ENCODE results near the gene TMPO.

- TF ChIP-seq, protein P1, sequence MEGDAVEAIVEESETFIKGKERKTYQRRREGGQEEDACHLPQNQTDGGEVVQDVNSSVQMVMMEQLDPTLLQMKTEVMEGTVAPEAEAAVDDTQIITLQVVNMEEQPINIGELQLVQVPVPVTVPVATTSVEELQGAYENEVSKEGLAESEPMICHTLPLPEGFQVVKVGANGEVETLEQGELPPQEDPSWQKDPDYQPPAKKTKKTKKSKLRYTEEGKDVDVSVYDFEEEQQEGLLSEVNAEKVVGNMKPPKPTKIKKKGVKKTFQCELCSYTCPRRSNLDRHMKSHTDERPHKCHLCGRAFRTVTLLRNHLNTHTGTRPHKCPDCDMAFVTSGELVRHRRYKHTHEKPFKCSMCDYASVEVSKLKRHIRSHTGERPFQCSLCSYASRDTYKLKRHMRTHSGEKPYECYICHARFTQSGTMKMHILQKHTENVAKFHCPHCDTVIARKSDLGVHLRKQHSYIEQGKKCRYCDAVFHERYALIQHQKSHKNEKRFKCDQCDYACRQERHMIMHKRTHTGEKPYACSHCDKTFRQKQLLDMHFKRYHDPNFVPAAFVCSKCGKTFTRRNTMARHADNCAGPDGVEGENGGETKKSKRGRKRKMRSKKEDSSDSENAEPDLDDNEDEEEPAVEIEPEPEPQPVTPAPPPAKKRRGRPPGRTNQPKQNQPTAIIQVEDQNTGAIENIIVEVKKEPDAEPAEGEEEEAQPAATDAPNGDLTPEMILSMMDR (IDR thresholded peaks at IDR 0.05; ENCODE audit: low read depth, low read length, missing input control): no peak
- TF ChIP-seq, protein P2, sequence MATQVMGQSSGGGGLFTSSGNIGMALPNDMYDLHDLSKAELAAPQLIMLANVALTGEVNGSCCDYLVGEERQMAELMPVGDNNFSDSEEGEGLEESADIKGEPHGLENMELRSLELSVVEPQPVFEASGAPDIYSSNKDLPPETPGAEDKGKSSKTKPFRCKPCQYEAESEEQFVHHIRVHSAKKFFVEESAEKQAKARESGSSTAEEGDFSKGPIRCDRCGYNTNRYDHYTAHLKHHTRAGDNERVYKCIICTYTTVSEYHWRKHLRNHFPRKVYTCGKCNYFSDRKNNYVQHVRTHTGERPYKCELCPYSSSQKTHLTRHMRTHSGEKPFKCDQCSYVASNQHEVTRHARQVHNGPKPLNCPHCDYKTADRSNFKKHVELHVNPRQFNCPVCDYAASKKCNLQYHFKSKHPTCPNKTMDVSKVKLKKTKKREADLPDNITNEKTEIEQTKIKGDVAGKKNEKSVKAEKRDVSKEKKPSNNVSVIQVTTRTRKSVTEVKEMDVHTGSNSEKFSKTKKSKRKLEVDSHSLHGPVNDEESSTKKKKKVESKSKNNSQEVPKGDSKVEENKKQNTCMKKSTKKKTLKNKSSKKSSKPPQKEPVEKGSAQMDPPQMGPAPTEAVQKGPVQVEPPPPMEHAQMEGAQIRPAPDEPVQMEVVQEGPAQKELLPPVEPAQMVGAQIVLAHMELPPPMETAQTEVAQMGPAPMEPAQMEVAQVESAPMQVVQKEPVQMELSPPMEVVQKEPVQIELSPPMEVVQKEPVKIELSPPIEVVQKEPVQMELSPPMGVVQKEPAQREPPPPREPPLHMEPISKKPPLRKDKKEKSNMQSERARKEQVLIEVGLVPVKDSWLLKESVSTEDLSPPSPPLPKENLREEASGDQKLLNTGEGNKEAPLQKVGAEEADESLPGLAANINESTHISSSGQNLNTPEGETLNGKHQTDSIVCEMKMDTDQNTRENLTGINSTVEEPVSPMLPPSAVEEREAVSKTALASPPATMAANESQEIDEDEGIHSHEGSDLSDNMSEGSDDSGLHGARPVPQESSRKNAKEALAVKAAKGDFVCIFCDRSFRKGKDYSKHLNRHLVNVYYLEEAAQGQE (IDR thresholded peaks at IDR 0.05): no peak
- TF ChIP-seq, protein P3, sequence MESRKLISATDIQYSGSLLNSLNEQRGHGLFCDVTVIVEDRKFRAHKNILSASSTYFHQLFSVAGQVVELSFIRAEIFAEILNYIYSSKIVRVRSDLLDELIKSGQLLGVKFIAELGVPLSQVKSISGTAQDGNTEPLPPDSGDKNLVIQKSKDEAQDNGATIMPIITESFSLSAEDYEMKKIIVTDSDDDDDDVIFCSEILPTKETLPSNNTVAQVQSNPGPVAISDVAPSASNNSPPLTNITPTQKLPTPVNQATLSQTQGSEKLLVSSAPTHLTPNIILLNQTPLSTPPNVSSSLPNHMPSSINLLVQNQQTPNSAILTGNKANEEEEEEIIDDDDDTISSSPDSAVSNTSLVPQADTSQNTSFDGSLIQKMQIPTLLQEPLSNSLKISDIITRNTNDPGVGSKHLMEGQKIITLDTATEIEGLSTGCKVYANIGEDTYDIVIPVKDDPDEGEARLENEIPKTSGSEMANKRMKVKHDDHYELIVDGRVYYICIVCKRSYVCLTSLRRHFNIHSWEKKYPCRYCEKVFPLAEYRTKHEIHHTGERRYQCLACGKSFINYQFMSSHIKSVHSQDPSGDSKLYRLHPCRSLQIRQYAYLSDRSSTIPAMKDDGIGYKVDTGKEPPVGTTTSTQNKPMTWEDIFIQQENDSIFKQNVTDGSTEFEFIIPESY (IDR thresholded peaks at IDR 0.05): no peak
- TF ChIP-seq JUND (IDR thresholded peaks at IDR 0.05): no peak
- TF ChIP-seq EGR1 (IDR thresholded peaks at IDR 0.05; ENCODE audit: low read depth in 2 of 2): no peak
- TF ChIP-seq MAX (IDR thresholded peaks at IDR 0.05): no peak
- TF ChIP-seq YY1 (IDR thresholded peaks at IDR 0.05): no peak
- no peak for TF ChIP-seq TAF1 (conservative IDR thresholded peaks at IDR 0.05)
- no peak for TF ChIP-seq RXRA (IDR thresholded peaks at IDR 0.05)
- no peak for TF ChIP-seq FOXA1 (IDR thresholded peaks at IDR 0.05)
- no peak for TF ChIP-seq HNF4A (conservative IDR thresholded peaks at IDR 0.05)
- no peak for TF ChIP-seq RAD21 (IDR thresholded peaks at IDR 0.05)
Observed at GRCh38 chr12:98519257-98519907, 4.0 kb downstream of the TMPO start.
